Stimulated activated CD8-positive, alpha-beta memory T cell treated with anti-CD3 and anti-CD28 coated beads, Interleukin-12 subunit alpha, Interleukin-12 subunit beta, amount 100 ng/mL, for 4 hours (primary cell): Measurements from ENCODE around the gene N4BP3.
A peak's percentile ranks its signal among the peaks of the same experiment; 100 is the strongest.
"Not testable (repeated sequence)": the region's sequence is repeated elsewhere in the genome, so short reads cannot be mapped to it uniquely, and the experiment has no call there.

Experiments used
- DNase-seq: peaks from one replicate; pipeline ENCODE4 v3.0.0-alpha.2; 2020; ENCODE audit warnings: low read depth

Gene N4BP3, protein sequence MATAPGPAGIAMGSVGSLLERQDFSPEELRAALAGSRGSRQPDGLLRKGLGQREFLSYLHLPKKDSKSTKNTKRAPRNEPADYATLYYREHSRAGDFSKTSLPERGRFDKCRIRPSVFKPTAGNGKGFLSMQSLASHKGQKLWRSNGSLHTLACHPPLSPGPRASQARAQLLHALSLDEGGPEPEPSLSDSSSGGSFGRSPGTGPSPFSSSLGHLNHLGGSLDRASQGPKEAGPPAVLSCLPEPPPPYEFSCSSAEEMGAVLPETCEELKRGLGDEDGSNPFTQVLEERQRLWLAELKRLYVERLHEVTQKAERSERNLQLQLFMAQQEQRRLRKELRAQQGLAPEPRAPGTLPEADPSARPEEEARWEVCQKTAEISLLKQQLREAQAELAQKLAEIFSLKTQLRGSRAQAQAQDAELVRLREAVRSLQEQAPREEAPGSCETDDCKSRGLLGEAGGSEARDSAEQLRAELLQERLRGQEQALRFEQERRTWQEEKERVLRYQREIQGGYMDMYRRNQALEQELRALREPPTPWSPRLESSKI

DNA sequence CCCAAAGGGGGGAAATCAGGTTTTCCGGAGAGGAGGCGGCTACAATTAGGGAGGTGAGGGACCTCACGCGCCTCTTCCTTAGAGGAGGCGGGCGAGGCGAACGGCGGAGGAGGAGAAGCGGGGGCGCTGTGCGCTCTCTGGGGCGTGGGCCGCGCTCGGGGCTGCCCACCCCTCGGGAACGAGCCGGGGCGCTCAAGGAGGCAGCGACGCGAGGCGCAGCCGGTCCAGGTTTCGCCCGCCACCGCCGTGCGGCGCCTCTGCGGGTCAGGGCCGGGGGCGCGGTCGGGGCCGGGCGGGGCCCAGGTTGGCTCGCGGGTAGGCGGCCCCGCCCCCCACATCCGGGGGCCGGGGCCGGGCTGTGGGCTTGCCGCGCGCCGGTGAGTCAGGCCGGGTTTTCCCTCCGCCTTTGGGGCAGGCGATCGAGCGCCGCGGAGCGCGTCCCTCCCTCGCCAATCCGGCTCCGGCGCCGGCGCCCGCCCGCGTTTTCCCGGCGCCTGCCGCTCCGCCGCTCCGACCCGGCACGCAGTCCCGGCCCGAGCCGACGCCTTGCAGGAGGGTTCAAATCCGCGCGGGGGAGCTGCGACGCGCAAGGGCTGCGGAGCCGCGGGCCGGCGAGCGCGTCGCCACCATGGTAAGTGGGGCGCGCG, at the start of gene N4BP3:
TSS of gene N4BP3 (plus strand) at position 392 of the 647 bp plus-strand sequence. CDS start 6,052 bp downstream, outside the sequence.
- peak; percentile 82 for DNase-seq

DNA sequence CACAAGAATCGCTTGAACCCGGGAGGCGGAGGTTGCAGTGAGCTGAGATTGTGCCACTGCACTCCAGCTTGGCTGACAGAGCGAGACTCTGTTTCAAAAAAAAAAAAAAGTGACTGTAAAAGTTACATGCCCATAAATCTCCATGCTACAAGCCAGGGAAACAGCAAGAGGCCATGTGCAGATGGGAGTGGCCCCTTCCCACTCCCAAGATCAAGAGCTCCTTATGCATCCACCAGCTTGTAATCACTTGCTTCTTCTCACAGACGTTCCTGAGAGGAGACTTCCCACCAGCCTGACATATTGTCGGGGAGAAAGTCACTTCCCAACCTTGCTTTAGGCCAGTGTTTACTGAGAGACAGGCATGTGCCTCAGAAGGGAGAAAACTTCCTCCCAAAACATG, 45.6 kb upstream of the N4BP3 start:
- DNase-seq: no peak

DNA sequence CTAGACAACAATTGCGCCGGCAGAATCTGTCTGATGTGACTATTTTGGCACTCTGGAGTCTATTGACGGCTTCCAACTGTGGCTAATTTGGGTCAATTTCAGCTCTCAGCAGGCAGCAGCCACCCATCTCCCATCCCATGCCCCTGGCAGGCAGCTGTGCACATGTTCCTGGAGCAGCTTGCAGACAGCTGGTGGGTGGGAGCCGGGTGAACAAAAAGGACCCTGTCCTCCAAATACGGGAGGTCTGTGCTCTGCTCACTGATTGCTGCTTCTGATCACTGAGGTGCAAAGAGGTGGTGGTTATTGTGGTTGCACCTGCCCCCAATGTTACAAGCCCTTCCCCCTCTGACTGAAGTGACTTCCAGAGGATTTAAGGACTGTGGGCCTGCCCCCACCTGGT, 45.0 kb upstream of the N4BP3 start:
- no peak for DNase-seq

DNA sequence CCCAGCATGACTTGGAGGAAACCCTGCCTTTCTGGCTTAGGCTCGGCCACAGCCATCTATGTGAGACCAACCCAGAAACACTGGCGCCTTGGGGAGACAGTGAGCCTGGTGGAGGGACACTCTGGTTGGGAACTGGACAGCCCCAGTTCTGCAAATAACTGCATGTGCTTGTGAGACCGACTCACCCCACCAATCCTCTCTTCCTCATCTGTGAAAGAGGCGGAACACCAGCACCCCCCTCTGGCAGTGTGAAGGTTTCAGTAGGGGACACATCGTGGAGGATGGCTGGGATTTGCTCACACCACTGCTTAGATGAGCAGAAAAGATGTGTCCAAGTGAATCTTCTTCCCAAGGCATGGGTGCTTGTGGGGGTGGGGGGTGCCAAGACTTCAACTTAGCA, 43.4 kb upstream of the N4BP3 start:
- DNase-seq: no peak

DNA sequence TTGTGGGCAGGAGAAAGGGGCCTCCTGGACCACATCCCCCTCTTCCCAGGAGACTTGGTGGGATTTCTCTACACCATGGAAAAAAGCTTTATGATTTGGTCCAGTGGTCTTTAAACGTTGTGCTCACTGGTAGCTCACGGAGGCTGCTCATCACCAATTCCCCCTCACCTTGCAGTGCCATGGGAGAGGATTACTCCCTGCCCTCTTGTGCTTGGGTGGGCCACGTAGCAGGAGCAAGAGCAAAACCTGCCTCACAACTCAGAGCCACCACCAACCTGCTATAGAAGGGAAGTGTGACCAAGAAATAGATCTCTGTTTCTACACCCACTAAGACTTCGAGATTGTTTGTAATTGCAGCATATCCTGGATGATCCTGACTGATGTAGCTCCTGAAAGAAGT, 42.2 kb upstream of the N4BP3 start:
- DNase-seq: no peak

DNA sequence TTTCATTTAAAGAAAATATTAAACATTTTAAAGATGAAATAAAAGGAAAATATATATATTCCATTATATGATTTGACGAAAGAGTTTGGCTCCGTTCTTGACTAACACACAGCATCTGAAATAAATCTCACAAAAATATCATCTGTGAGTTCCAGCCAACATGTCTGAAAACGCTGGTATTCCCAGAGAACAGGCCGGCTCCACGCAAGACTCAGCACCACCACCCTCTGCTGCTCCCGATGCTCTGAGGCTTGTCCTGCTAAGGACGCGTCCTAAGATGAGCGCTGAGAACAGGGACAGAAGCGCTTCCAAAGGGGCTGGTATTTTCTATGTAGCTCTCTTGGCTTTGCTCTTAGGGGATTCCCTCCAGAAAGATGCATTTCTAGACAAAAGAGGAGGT, 40.6 kb upstream of the N4BP3 start:
- DNase-seq: no peak

DNA sequence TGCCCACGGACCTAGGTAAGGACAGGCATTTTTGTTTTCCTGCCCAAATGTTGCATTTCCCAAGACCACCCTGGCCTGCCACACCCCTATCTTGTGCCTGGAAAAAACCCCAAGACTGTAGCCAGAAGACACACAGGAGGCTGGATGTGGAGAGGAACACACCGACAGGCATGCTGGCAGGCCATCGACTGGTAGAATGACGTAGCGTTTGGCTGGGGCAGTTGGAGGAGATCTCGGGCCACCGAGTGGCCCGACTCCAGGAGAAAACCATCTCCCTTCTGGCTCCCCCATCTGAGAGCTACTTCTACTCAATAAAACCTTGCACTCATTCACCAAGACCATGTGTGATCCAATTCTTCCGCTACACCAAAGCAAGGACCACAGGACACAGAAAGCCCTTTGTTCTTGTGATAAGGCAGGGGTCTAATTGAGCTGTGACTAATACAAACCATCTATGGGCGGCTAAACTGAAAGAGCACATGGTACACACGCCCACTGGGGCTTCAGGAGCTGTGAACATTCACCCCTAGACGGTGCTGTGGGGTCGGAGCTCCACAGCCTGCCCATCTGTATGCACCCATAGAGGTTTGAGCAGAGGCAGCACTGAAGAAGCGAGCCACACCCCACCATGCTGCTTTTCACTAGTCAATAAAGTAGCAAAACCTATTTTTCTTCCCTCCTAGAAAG, 38.9 kb upstream of the N4BP3 start:
- DNase-seq: no peak

DNA sequence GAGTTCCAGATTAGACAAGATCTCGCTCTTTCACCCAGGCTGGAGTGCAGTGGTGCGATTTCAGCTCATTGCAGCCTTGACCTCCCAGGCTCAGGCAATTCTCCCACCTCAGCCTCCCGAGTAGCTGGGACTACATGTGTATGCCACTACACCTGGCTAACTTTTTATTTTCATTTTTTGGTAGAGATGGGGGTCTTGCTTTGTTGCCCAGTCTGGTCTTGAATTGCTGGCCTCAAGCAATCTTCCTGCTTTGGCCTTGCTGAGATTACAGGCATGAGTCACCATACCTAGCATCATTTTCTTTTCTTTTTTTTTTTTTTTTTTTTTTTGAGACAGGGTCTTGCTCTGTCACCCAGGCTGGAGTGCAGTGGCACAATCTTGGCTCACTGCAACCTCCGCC, 36.4 kb upstream of the N4BP3 start:
- not testable (repeated sequence) for DNase-seq

DNA sequence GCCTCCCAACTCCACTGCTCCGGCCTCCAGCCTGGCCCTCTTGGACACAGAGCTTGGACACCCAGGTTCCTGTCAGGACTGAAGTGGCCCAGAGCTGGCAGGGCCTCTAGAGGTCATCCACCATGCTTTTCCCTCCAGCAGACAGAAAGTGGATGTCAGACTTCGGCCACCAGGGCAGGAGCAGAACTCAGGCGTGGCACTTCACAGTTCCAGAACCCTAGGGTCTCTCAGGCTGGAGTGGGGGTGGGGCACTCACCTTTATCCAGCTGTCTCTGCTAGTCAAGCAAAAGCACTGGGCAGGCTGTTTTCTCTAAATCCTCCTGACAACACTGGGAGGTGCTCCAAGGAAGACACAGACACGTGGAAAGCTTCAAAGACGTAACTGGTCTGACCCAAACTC, 35.6 kb upstream of the N4BP3 start:
- no peak for DNase-seq

DNA sequence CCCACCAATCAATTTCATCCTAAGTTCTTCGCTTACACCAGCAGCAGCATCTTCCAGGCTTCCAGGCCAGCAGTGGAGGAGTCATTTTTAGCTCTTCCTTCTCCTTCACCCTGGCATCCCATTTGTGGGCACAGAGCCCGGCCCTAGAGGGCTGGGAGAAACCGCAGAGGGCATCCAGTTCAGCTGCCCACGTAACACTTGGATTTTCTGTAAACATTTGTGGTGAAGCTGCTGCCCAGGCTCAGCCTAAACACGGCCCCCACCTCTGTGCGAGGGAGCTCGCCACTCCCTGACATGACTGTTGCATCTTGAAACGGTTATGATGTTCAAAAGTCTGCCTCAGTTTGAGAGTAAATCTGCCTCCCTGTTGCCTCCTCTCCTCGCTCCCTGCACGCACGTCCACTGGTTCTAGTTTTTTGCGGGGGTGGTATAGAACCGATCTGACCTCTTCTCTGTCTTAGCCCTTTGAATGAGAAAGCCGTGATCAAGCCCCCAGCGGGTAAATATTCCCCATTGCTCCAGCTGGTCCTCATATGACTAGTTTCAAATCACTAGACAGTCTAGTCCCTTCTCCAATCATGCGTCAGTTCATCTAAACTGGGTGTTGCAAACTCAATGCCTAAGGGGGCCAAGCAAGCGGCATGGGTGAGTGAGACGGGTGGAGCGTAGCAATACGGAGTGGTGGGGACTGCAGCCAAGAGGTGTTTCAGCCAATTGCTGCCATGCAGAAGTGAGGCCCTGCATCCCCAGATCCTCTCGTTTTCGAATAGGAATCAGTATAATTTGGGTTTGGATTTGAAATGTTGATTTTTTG, 34.9 kb upstream of the N4BP3 start:
- no peak for DNase-seq

DNA sequence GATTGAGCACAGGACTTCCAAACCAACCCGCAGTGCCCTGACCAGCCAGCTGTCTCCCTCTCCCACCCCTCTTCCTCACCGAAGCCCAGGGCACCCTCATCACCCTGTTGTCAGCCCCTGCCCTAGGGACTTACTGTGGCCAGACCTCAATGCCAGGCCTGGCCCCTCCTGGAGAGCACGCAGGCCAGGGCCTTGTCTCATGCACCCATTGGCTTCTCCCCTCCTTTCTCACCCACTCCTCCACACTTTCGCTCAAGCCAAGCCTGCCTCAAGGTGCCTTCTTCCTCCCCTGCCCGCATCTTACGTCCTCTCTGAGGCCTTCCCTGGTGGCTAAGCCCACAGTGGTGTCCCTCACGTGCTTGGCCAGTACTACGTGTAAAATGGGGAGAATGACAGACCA, 33.3 kb upstream of the N4BP3 start:
- no peak for DNase-seq

DNA sequence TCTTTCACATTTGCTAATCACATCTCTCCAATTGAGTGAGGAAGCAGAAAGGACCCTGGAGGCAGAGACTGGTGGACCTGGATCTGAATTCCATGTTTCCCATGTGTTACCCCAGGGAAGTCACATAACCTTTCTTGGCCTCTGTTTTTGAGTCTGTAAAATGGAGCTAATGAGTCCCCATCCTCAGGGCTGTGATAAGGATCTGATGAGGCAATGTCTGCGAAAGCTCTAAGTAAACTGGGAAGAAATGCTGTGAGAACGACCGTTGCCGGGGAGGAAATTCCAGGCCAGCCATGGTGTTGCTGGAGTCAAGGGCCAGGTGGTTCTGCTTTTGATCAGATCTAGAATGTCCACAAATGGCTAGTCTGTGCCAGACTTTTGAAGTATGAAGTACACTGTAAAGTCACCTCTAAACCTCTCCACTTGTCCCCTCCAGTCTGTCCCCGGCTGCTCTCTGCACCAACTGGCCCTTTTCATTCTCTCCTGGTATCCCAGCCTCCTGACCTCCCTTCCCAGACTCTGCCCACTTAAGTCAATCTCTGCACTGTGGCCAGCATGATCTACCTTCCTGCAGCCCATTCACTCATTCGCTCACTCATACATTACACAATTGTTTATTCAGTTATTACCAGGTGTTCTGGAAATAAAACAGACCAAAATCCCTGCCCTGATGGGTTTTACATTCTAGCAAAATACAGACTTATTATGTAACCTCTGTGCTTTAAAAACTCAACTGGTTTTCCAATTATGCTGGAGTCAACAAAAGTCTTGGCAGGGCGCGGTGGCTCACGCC, 32.5 kb upstream of the N4BP3 start:
- no peak for DNase-seq

DNA sequence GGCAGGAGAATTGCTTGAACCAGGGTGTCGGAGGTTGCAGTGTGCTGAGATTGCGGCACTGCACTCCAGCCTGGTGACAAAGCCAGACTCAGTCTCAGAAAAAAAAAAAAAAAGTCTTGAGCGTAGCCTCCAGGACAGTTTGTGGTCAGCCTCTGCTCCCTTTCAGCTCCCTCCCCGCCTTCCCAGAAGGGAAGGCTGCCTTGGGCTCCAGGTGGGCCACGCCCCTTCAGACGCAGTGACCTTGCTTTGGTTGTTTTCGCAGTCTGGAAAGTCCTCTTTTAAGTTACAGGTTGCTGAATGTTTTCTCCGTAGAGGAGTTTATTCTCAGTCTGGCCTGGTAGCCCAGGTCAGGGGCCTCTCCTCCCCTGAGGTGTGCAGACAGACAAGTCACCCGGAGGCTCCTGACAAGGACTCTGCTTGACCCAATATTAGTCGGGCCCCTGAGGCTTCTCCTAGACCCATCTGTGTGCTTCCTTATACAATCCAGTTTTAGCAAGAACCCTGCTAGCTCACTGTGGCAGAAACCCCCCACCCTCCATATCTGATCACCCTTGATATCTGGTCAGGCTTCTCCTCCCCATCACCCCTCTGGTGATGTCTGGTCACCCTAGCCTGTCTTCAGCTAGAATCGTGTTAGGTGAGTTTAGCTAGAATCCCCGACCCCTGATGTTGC, 31.6 kb upstream of the N4BP3 start:
- DNase-seq: no peak

DNA sequence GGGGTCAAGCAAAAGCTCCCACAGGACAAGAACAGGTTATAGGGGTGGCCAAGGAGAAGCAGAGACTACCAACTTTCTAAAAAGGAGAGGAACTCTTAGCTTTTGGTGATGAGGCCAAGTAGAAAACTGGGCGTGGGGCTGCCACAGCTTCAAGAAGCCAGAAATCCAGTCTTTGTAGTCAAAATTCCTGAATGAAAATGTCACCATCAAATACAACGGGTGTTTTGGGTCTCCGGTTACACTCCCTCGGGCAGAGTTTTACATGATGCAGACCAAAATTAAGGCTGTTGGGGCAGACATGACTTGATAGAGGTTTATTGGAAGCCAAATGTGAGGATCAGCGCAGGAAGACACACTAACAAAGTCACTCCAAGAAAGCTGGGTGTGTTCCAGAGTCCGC, 29.4 kb upstream of the N4BP3 start:
- DNase-seq: no peak

DNA sequence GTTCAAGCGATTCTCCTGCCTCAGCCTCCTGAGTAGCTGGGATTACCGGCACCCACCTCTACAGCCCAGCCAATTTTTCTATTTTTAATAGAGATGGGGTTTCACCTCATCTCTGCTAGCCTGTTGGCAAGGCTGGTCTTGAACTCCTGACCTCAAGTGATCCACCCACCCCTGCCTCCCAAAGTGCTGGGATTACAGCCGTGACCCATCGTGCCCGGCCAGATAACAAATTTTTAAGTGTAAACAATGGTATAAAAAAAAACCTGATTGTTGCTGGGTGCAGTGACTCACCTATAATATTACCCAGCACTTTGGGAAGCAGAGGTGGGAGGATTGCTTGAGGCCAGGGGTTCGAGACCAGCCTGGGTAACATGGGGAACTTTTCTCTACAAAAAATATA, 28.0 kb upstream of the N4BP3 start:
- no peak for DNase-seq

DNA sequence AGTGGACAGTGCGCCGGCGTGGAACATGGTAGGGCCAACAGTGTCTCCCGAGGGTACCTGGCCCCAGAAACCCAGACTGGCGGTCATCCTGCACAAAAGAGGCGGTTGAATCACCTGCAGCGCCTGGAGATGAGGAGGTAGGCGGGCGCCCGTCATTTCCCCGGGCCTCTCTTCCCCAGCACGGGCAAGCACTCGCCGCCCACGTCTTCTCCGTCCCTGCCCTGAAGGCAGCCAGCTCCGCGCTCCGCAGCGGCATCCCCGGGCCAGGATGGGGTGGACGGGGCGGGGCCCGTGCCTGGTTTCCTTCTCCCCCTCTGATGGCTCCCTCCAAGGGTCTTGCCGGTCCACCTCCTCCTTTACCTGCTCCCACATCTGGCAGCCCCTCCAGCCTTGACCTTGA, 27.1 kb upstream of the N4BP3 start:
- no peak for DNase-seq

DNA sequence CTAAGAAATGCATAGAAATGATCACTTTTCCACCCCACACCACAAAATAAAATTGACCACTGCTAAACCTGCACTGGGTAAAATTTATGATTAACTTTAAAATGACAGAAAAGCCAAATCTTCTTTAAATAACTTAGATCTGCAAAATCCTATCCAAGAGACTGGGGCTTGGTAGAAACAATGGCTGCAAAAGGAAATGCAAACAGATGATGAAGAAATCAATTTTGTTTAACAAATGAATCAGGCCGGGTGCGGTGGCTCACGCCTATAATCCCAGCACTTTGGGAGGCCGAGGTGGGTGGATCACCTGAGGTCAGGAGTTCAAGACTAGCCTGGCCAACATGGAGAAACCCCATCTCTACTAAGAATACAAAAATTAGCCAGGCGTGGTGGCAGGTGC, 26.1 kb upstream of the N4BP3 start:
- not testable (repeated sequence) for DNase-seq

DNA sequence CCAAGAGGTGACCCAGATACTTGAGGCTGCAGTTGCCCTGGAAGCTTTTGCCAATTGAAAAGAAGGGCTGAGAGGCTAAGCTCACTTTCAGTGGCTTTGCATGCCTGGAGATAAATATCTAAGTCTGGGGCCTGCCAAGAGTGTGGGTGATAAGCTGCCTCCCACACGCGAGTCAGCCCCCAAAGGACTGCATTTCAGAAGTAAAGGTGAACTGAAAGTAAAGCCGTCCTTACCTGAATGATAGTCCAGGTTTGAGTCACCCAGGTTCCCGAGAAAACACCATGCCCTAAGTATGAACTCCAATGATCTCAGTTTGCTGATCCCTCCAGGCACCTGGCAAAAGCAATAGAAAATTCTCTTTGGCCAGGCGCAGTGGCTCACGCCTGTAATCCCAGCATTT, 22.5 kb upstream of the N4BP3 start:
- DNase-seq: no peak

DNA sequence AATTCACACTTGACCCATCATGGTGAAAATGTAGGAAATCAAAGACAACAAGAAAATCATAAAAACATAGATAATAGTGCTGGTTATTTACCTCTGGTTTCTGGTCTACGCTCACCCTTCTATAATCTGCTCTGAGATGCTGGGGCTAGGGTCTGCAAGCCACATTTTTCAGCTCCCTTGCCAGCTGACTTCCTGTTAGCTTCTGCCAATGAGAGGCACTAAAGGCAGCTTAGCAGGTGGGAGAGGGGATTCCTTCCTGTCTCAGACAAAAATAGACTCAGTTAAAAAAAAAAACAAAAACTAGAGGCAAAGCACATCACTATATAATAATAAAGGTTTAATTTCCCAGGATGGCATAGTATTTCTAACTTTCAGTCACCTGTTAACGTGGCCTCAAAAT, 20.2 kb upstream of the N4BP3 start:
- DNase-seq: no peak

DNA sequence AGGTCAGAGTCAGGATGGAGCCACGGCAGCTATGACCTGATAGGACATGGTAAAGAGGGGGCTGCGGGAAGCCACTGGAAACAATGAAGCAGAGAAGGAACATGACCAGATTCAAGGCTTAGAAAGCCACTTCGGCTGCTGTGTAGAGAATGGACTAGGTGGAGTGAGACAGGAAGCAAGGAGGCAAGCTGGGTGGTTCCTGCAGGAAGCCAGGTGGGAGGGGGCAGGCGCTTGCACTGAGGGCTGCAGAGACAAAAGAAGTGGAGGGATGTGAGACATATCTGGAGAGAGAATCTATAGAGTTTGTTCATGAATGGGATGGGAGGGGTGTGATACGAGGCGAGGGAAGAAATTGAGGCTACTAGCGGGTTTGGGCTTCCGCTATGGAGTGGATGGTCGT, 19.0 kb upstream of the N4BP3 start:
- no peak for DNase-seq

DNA sequence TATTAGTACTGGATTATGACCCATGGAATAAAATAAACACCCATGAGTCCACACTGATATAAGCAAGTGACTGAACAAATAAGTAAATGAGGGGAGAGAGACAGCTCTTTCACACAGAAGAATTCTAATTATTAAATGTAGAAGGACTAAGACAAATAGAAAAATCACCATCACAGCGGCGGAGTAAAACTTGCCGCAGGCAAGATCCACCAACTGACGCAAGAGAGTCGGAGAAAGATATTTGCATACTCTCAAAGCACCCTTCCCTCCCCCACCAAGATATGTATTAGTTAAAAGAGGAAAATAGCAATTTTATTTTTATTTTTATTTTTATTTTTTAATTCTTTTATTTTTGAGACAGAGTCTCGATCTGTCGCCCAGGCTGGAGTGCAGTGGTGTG, 14.6 kb upstream of the N4BP3 start:
- no peak for DNase-seq
